ENCODE data around the gene WNT7B. TPM values are rescaled to one million over a fixed set of nuclear protein-coding genes. Genes with fewer than 3 reads are reported as not detected.

WNT7B gene
- total RNA-seq, 4 donors from 2014 or later = 18.7 to 54.4 (median 44.1) TPM

DNA sequence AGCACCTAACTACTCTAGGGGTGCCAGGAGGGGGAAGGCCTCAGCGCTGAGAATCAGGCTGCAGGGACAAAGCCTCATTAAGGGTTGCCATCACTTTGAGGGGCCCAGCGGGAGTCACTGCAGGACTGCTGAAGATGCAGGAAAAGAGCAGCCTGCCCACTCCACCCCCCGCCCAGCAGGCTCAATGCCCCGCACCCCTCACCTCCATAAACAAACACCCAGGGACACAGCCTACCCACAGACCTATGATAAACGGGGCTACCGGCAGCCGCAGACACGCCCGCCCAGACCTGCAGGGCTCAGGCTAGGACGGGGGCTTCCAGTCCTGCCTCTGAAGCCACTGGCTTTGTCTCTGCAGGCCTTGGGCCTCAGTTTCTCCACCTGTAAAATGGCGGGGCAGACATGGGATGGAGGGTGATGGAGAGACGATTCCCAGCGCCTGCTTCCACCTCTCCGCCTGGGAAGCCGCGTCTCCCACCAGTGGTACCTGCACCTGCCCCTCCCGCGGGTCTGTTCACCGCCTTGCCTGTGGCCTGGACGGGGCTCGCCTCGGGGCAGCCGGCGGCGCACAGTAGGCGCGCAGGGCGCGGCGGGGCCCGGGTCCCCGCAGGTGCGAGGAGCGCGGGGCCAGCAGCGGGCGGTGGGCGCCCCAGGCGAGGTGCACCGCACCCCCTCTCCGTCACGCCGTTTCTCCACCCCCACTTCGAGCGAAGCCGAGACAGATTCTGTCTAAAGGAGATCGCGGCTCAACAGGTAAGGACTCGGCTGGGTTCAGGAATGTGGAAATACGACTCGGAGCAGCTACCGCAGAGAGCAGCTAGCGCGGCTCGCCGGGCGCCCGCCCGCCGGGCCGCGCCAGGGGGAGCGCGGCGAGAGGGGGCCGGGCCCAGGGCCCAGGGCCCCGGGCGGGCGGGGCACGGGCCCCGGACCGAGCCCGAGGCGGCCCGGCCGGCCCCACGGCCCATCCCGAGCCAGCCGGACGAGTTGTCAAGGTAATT, 1.5 kb downstream of the WNT7B start:
- Histone ChIP-seq H3K4me1 (peaks cover 75% of the 10 kb centered on the region), H3K4me3 (peak overlapping the region; percentile 59), H3K36me3 (no peaks in the 10 kb centered on the region), H3K27ac (no peak overlapping the region), H3K9me3 (no peaks in the 10 kb centered on the region), H3K27me3 (peaks cover 80% of the 10 kb centered on the region)
- 5% methylated on average over 29 of the region's 80 CpGs for WGBS
- no peak for TF ChIP-seq POLR2A (IDR thresholded peaks at IDR 0.05)
- TF ChIP-seq POLR2AphosphoS5 (IDR thresholded peaks at IDR 0.05) = no peak
- TF ChIP-seq EP300 (IDR thresholded peaks at IDR 0.05) = no peak
- TF ChIP-seq, protein P1, sequence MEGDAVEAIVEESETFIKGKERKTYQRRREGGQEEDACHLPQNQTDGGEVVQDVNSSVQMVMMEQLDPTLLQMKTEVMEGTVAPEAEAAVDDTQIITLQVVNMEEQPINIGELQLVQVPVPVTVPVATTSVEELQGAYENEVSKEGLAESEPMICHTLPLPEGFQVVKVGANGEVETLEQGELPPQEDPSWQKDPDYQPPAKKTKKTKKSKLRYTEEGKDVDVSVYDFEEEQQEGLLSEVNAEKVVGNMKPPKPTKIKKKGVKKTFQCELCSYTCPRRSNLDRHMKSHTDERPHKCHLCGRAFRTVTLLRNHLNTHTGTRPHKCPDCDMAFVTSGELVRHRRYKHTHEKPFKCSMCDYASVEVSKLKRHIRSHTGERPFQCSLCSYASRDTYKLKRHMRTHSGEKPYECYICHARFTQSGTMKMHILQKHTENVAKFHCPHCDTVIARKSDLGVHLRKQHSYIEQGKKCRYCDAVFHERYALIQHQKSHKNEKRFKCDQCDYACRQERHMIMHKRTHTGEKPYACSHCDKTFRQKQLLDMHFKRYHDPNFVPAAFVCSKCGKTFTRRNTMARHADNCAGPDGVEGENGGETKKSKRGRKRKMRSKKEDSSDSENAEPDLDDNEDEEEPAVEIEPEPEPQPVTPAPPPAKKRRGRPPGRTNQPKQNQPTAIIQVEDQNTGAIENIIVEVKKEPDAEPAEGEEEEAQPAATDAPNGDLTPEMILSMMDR (IDR thresholded peaks at IDR 0.05) = no peak
- no peak for DNase-seq (ENCODE audit: low spot score in 2 of 2)

DNA sequence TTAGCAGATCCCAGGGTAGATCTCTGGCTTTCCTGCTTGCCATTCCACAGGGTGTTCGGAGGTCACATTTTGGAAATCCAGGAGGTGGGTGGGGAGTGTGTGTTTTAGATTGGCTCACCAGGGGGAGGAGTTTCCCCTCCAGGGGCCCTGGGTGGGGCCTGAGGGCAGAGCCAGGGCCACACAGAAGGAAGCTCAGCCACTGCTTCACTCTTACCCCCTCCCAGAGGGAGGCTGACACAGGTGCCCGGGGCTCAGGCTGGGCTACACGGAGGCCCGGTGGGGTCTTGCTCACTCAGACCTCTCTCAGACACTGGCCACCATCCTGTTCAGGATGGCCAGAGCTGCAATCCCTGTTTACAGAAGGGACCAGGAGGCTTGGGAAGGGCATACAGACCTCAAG, 2.5 kb downstream of the WNT7B start:
- no CpG with 5 or more reads among the region's 4 CpGs for WGBS
- Histone ChIP-seq H3K9me3 (no peaks in the 10 kb centered on the region), H3K27me3 (peaks cover 90% of the 10 kb centered on the region), H3K4me3 (no peak overlapping the region), H3K4me1 (peaks cover 83% of the 10 kb centered on the region), H3K36me3 (no peaks in the 10 kb centered on the region), H3K27ac (no peak overlapping the region)
- TF ChIP-seq POLR2AphosphoS5 (IDR thresholded peaks at IDR 0.05) (no peak), EP300 (IDR thresholded peaks at IDR 0.05) (no peak), POLR2A (IDR thresholded peaks at IDR 0.05) (no peak)
- TF ChIP-seq, protein P1 (IDR thresholded peaks at IDR 0.05) = no peak
- DNase-seq (ENCODE audit: low spot score in 2 of 2) = no peak

DNA sequence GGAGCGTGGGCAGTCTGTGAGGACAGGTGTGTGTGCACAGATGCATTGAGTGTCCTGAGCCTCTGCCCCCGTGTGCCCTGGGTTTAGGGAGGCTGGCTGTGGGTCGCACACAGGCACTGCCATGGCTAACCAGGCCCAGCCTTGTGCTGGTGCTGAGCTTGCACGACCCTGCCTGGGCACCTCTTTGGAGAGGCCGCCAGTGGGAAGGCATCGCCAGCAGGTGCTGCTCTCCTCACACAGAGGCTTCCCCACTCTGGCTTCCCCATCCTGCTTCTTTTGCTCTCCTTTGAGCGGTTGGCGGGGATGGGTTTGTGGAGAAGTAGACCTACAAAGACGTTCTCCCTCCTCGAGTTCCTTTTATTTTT, 4.1 kb downstream of the WNT7B start:
- no peak overlapping the region for H3K27ac ChIP-seq
- DNase-seq (ENCODE audit: low spot score in 2 of 2) = no peak
- no peaks in the 10 kb centered on the region for H3K9me3 ChIP-seq
- H3K27me3 ChIP-seq = peaks cover 99% of the 10 kb centered on the region
- H3K4me3 ChIP-seq = no peak overlapping the region
- no peak for TF ChIP-seq EP300 (IDR thresholded peaks at IDR 0.05)
- no peak for TF ChIP-seq POLR2AphosphoS5 (IDR thresholded peaks at IDR 0.05)
- TF ChIP-seq, protein P1 (IDR thresholded peaks at IDR 0.05) = no peak
- TF ChIP-seq POLR2A (IDR thresholded peaks at IDR 0.05) = no peak
- 58% methylated on average over 8 of the region's 10 CpGs for WGBS
- H3K4me1 ChIP-seq = peaks cover 70% of the 10 kb centered on the region
- H3K36me3 ChIP-seq = no peaks in the 10 kb centered on the region

DNA sequence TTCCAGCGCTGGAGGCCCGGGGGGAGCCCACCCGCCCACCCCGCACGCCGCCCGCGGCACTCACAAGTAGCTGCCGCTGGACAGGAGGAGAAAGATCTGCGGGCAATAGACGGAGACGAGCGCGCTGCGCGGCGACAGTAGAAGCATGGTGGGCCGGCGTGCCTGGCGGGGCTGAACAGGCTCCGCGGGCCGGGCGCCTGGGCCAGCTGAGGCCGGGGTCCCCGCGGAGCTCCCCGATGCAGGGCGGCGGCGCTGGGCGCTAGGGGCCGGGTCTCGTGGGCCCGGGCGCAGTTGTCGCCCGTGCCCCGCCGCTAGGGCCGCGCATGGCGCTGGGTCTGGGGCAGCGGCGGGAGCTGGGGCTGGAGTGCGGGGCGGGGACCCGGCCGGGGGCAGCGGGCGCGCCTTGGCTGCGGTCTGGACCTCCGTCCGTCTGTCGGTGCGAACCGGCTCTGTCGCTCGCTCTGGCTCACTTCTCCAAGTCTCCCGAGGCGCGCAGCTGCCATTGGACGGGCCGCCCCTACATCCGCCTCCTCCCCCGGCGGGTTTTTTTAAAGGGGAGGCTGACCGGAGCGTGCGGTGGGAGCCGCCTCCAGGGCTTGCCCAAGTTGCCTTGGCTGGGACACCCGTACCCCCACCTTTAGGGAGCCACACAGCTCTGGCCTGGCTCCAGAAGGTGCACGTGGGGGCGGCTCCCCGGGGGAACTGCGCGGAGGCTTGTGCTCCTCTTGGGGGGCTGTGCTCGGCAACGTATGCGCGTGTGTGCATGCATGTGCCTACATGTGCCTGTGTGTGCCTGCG, 4.7 kb downstream of the WNT7B start:
- peak overlapping the region; percentile 40 for H3K4me3 ChIP-seq
- H3K27me3 ChIP-seq = peaks cover 97% of the 10 kb centered on the region
- no peak overlapping the region for H3K27ac ChIP-seq
- WGBS = 26% methylated on average over 42 of the region's 83 CpGs
- TF ChIP-seq POLR2A (IDR thresholded peaks at IDR 0.05) = no peak
- TF ChIP-seq, protein P1 (IDR thresholded peaks at IDR 0.05) = no peak
- TF ChIP-seq EP300 (IDR thresholded peaks at IDR 0.05) = no peak
- TF ChIP-seq POLR2AphosphoS5 (IDR thresholded peaks at IDR 0.05) = no peak
- no peak for DNase-seq (ENCODE audit: low spot score in 2 of 2)
- no peaks in the 10 kb centered on the region for H3K9me3 ChIP-seq
- peaks cover 64% of the 10 kb centered on the region for H3K4me1 ChIP-seq
- H3K36me3 ChIP-seq = no peaks in the 10 kb centered on the region

Data from suprapubic skin (tissue), 4 donors.